A549 (cell line): ENCODE measurements around the gene ZDHHC1.

Experiments used
- CTCF ChIP-seq: fragments of >200 bp; sonication (Bioruptor Twin); formaldehyde crosslinking; IDR thresholded peaks from 3 replicates; pipeline ENCODE4 v1.5.1; 2016
- EP300 ChIP-seq, 2 experiments: fragments of >200 bp; sonication (Bioruptor Twin); formaldehyde crosslinking; IDR thresholded peaks; 2 replicates in 1 of 2; 3 replicates in 1 of 2; pipeline ENCODE4 v1.6.1; 2016 to 2017
- REST ChIP-seq: fragments of 200-600 bp; sonication (generic); IDR thresholded peaks from 2 replicates; pipeline ENCODE4 v1.6.1; 2016; ENCODE audit warnings: antibody characterized with exemption, mild to moderate bottlenecking, moderate library complexity
- SREBF2 ChIP-seq: fragments of 450-650 bp; IDR thresholded peaks from 2 replicates; pipeline ENCODE4 v1.6.1; 2014; ENCODE audit warnings: mild to moderate bottlenecking, moderate library complexity
- USF2 ChIP-seq: fragments of 450-650 bp; IDR thresholded peaks from 2 replicates; pipeline ENCODE4 v1.6.1; 2014; ENCODE audit warnings: antibody characterized with exemption

- TF ChIP-seq REST (no peak), EP300 (IDR thresholded peaks at IDR 0.05) (no peak), CTCF (no peak), USF2 (no peak), SREBF2 (no peak)
Observed at GRCh38 chr16:67364600-67365235, 51.6 kb downstream of the ZDHHC1 start.
